Dedifferentiated amniotic fluid mesenchymal stem cell (primary cell): ENCODE measurements around the gene C5orf52.
"Not testable (repeated sequence)": the region's sequence is repeated elsewhere in the genome, so short reads cannot be mapped to it uniquely, and the experiment has no call there.

Experiments used
- DNase-seq: peaks from one replicate; pipeline ENCODE4 v3.0.0-alpha.2; 2016; ENCODE audit errors: extremely low spot score

C5orf52 gene

GRCh38 chr5:157677931-157678330 is 6.6 kb downstream of the C5orf52 start:
- no peak for DNase-seq

GRCh38 chr5:157679801-157680200 is 8.5 kb downstream of the C5orf52 start:
- DNase-seq, result no peak

GRCh38 chr5:157680239-157680638 is 8.9 kb downstream of the C5orf52 start:
- DNase-seq, result no peak

- no peak for DNase-seq
These were observed 9.7 kb downstream of the C5orf52 start for GRCh38 chr5:157681048-157681447.

- no peak for DNase-seq
These were observed 10.9 kb downstream of the C5orf52 start for GRCh38 chr5:157682257-157682656.

GRCh38 chr5:157686276-157687197 is 15.2 kb downstream of the C5orf52 start:
- not testable (repeated sequence) for DNase-seq

GRCh38 chr5:157687198-157687554 is 15.8 kb downstream of the C5orf52 start:
- no peak for DNase-seq

- no peak for DNase-seq
These were observed 18.8 kb downstream of the C5orf52 start for GRCh38 chr5:157689942-157690689.

GRCh38 chr5:157690690-157691433 is 19.5 kb downstream of the C5orf52 start:
- DNase-seq, result no peak

GRCh38 chr5:157693816-157694215 is 22.5 kb downstream of the C5orf52 start:
- DNase-seq, result not testable (repeated sequence)

- DNase-seq, result not testable (repeated sequence)
These were observed 24.8 kb downstream of the C5orf52 start for GRCh38 chr5:157696154-157696553.

GRCh38 chr5:157698674-157699073 is 27.3 kb downstream of the C5orf52 start:
- not testable (repeated sequence) for DNase-seq

GRCh38 chr5:157703736-157704135 is 32.4 kb downstream of the C5orf52 start:
- no peak for DNase-seq

- peak; percentile 15 for DNase-seq
These were observed 37.5 kb downstream of the C5orf52 start for GRCh38 chr5:157708866-157709265.

- DNase-seq, result no peak
These were observed 38.0 kb downstream of the C5orf52 start for GRCh38 chr5:157709346-157709745.

GRCh38 chr5:157710431-157710830 is 39.1 kb downstream of the C5orf52 start:
- DNase-seq, result no peak

GRCh38 chr5:157710882-157711281 is 39.5 kb downstream of the C5orf52 start:
- peak; percentile 79 for DNase-seq

GRCh38 chr5:157713830-157714595 is 42.7 kb downstream of the C5orf52 start:
- no peak for DNase-seq

GRCh38 chr5:157714596-157714864 is 43.2 kb downstream of the C5orf52 start:
- no peak for DNase-seq

- peak; percentile 85 for DNase-seq
These were observed 47.2 kb downstream of the C5orf52 start for GRCh38 chr5:157718519-157718918.

GRCh38 chr5:157719245-157719644 is 47.9 kb downstream of the C5orf52 start:
- no peak for DNase-seq

- DNase-seq, result no peak
These were observed 49.8 kb downstream of the C5orf52 start for GRCh38 chr5:157721159-157721558.
